Measurements from ENCODE around the gene TNFSF15.

TNFSF15 gene

GRCh38 chr9:114805670-114806525 is at the start of gene TNFSF15:
TNFSF15 (minus strand) TSS chr9:114806039; CDS start chr9:114806012, 27 bp downstream.
- peaks cover 39% of the 10 kb centered on the region for H3K4me1 Mint-ChIP-seq
- peaks cover 3% of the 10 kb centered on the region for H3K27me3 Mint-ChIP-seq
- ATAC-seq (ENCODE audit: low read depth) = peak; percentile 86
- H3K36me3 Mint-ChIP-seq = no peaks in the 10 kb centered on the region
- no peak within 1 kb of the TSS for H3K27ac Mint-ChIP-seq
- H3K4me3 Mint-ChIP-seq = peak within 1 kb of the TSS; percentile 51
- DNase-seq (ENCODE audit: low spot score in 2 of 2) = peak in 1 of 2 donors; percentile 16
- no peaks in the 10 kb centered on the region for H3K9me3 Mint-ChIP-seq

- no peak for ATAC-seq (ENCODE audit: low read depth)
- Mint-ChIP-seq H3K36me3 (peaks cover 1% of the 10 kb centered on the region), H3K9me3 (peaks cover 2% of the 10 kb centered on the region), H3K4me3 (no peak overlapping the region), H3K27me3 (peaks cover 3% of the 10 kb centered on the region), H3K27ac (no peak overlapping the region), H3K4me1 (no peaks in the 10 kb centered on the region)
- no peak for DNase-seq (ENCODE audit: low spot score in 2 of 2)
Observed at GRCh38 chr9:114855488-114855887, 49.6 kb upstream of the TNFSF15 start.

DNA sequence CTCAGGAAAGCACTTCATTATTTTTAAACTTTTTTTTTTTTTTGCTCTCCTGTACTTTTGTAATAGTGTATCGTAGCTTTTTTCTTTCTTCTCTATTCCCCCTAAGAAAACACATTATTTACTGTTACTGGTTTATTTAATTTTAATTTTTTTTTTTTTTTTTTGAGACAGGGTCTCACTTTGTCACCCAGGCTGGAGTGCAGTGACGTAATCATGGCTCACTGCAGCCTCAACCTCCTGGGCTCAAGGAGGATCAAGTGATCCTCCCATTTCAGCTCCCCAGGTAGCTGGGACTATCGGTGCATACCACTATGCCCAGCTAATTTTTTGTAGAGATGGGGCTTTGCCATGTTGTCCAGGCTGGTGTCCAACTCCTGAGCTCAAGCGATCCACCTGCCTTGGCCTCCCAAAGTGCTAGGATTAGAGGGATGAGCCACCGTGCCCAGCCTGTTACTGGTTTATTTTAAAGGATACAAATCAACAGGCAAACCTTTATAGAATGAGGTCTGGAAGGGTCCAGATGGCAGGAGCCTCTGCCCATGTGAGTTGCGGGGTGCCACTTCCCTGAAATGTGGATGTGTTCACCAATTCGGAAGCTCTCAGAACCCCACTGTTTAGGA is 49.0 kb upstream of the TNFSF15 start:
- peaks cover 3% of the 10 kb centered on the region for H3K27me3 Mint-ChIP-seq
- ATAC-seq (ENCODE audit: low read depth) (no peak), DNase-seq (ENCODE audit: low spot score in 2 of 2) (no peak)
- peaks cover 1% of the 10 kb centered on the region for H3K36me3 Mint-ChIP-seq
- H3K9me3 Mint-ChIP-seq = peaks cover 2% of the 10 kb centered on the region
- no peak overlapping the region for H3K4me3 Mint-ChIP-seq
- no peak overlapping the region for H3K27ac Mint-ChIP-seq
- H3K4me1 Mint-ChIP-seq = no peaks in the 10 kb centered on the region

GRCh38 chr9:114853071-114853855 is 47.4 kb upstream of the TNFSF15 start:
- Mint-ChIP-seq H3K36me3 (peaks cover 1% of the 10 kb centered on the region), H3K9me3 (peaks cover 1% of the 10 kb centered on the region), H3K27me3 (no peaks in the 10 kb centered on the region), H3K4me1 (no peaks in the 10 kb centered on the region), H3K27ac (no peak overlapping the region), H3K4me3 (no peak overlapping the region)
- ATAC-seq (ENCODE audit: low read depth) (no peak), DNase-seq (ENCODE audit: low spot score in 2 of 2) (no peak)

- no peak overlapping the region for H3K27ac Mint-ChIP-seq
- H3K4me3 Mint-ChIP-seq = no peak overlapping the region
- H3K36me3 Mint-ChIP-seq = no peaks in the 10 kb centered on the region
- DNase-seq (ENCODE audit: low spot score in 2 of 2) (no peak), ATAC-seq (ENCODE audit: low read depth) (no peak)
- H3K4me1 Mint-ChIP-seq = no peaks in the 10 kb centered on the region
- no peaks in the 10 kb centered on the region for H3K9me3 Mint-ChIP-seq
- no peaks in the 10 kb centered on the region for H3K27me3 Mint-ChIP-seq
Observed at GRCh38 chr9:114852050-114852594, 46.3 kb upstream of the TNFSF15 start.

GRCh38 chr9:114851306-114851705 is 45.5 kb upstream of the TNFSF15 start:
- Mint-ChIP-seq H3K9me3 (no peaks in the 10 kb centered on the region), H3K27ac (no peak overlapping the region), H3K27me3 (no peaks in the 10 kb centered on the region), H3K4me1 (no peaks in the 10 kb centered on the region), H3K36me3 (no peaks in the 10 kb centered on the region), H3K4me3 (no peak overlapping the region)
- DNase-seq (ENCODE audit: low spot score in 2 of 2) = no peak
- no peak for ATAC-seq (ENCODE audit: low read depth)

DNA sequence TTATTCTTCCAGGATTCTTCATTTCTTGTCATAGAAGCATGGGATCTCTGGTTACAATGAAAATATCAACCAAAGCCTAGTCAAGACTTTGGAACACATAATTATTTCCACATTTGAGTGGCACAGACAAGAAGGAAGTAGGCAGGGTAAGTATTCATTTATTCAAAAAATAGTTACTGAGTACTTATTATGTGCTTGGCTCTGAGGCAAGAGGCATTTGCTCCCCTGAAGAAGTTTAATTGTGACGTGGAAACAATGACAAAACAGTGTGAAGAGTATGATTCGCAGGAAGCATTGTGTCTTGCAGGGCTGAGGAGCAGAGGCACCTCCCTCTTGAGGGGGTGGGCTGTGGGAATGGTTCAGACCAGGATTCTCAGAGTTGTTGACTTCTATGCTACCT is 45.0 kb upstream of the TNFSF15 start:
- H3K36me3 Mint-ChIP-seq = no peaks in the 10 kb centered on the region
- ATAC-seq (ENCODE audit: low read depth) = no peak
- H3K4me3 Mint-ChIP-seq = no peak overlapping the region
- no peaks in the 10 kb centered on the region for H3K27me3 Mint-ChIP-seq
- no peaks in the 10 kb centered on the region for H3K4me1 Mint-ChIP-seq
- H3K9me3 Mint-ChIP-seq = no peaks in the 10 kb centered on the region
- H3K27ac Mint-ChIP-seq = no peak overlapping the region
- no peak for DNase-seq (ENCODE audit: low spot score in 2 of 2)

- no peak overlapping the region for H3K4me3 Mint-ChIP-seq
- no peaks in the 10 kb centered on the region for H3K4me1 Mint-ChIP-seq
- no peaks in the 10 kb centered on the region for H3K9me3 Mint-ChIP-seq
- no peak for ATAC-seq (ENCODE audit: low read depth)
- no peaks in the 10 kb centered on the region for H3K27me3 Mint-ChIP-seq
- DNase-seq (ENCODE audit: low spot score in 2 of 2) = no peak
- H3K27ac Mint-ChIP-seq = no peak overlapping the region
- no peaks in the 10 kb centered on the region for H3K36me3 Mint-ChIP-seq
Observed at GRCh38 chr9:114849450-114849849, 43.6 kb upstream of the TNFSF15 start.

- Mint-ChIP-seq H3K4me1 (no peaks in the 10 kb centered on the region), H3K27ac (no peak overlapping the region), H3K36me3 (no peaks in the 10 kb centered on the region), H3K9me3 (no peaks in the 10 kb centered on the region), H3K27me3 (no peaks in the 10 kb centered on the region), H3K4me3 (no peak overlapping the region)
- no peak for DNase-seq (ENCODE audit: low spot score in 2 of 2)
- ATAC-seq (ENCODE audit: low read depth) = no peak
Observed at GRCh38 chr9:114847492-114848417, 41.9 kb upstream of the TNFSF15 start.

- H3K27me3 Mint-ChIP-seq = no peaks in the 10 kb centered on the region
- H3K4me3 Mint-ChIP-seq = no peak overlapping the region
- H3K9me3 Mint-ChIP-seq = no peaks in the 10 kb centered on the region
- ATAC-seq (ENCODE audit: low read depth) = no peak
- no peak for DNase-seq (ENCODE audit: low spot score in 2 of 2)
- no peak overlapping the region for H3K27ac Mint-ChIP-seq
- H3K36me3 Mint-ChIP-seq = no peaks in the 10 kb centered on the region
- no peaks in the 10 kb centered on the region for H3K4me1 Mint-ChIP-seq
Observed at GRCh38 chr9:114845373-114845772, 39.5 kb upstream of the TNFSF15 start.

GRCh38 chr9:114844766-114845165 is 38.9 kb upstream of the TNFSF15 start:
- Mint-ChIP-seq H3K27ac (no peak overlapping the region), H3K27me3 (peaks cover under 1% of the 10 kb centered on the region), H3K9me3 (no peaks in the 10 kb centered on the region), H3K4me1 (peaks cover 2% of the 10 kb centered on the region), H3K4me3 (no peak overlapping the region), H3K36me3 (no peaks in the 10 kb centered on the region)
- ATAC-seq (ENCODE audit: low read depth) (no peak), DNase-seq (ENCODE audit: low spot score in 2 of 2) (no peak)

DNA sequence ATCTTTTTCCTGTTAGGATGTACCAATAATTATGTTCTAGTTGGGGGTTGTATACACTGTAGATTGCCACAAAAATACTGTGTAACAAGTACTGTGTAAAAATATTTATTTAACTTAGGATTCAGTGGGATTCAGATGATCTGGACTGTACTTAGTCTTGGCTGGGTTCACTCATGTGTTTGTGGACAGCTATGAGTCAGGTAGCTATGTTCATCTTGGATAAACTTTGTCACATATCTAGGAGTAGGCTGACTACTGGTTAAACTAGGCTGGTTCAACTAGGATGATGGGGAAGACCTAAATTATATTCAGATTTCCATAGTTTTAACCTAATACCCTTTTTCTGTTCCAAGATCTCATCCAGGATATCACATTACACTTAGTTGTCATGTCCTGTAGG is 32.1 kb upstream of the TNFSF15 start:
- no peaks in the 10 kb centered on the region for H3K9me3 Mint-ChIP-seq
- ATAC-seq (ENCODE audit: low read depth) (no peak), DNase-seq (ENCODE audit: low spot score in 2 of 2) (no peak)
- no peak overlapping the region for H3K4me3 Mint-ChIP-seq
- H3K4me1 Mint-ChIP-seq = peaks cover 5% of the 10 kb centered on the region
- H3K36me3 Mint-ChIP-seq = no peaks in the 10 kb centered on the region
- no peak overlapping the region for H3K27ac Mint-ChIP-seq
- peaks cover 8% of the 10 kb centered on the region for H3K27me3 Mint-ChIP-seq

DNA sequence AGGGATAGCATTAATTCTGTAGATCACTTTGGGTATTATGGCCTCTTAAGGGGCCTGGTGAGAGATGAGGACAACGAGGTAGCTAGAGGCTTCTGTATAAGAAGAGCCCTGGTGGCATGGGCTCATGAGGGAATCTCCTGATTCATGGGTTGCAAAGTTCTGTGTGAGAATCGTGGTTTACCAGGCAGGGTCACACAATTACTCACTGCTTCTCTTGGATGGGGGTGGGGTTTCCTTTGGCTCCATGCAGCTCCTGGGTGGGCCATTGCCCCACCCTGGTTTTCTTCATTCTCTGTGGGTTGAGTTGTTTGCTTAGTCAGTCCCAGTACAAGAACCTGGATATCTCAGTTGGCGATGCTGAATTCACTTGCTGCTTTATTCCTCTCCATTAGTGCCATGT is 30.9 kb upstream of the TNFSF15 start:
- Mint-ChIP-seq H3K27ac (no peak overlapping the region), H3K9me3 (no peaks in the 10 kb centered on the region), H3K27me3 (peaks cover 8% of the 10 kb centered on the region), H3K4me3 (no peak overlapping the region), H3K36me3 (no peaks in the 10 kb centered on the region), H3K4me1 (peaks cover 5% of the 10 kb centered on the region)
- ATAC-seq (ENCODE audit: low read depth) (no peak), DNase-seq (ENCODE audit: low spot score in 2 of 2) (no peak)
